Mesenteric fat pad (tissue), 1 donor: Measurements from ENCODE around the gene ERICH2. TPM values are rescaled to one million over a fixed set of nuclear protein-coding genes. Genes with fewer than 3 reads are reported as not detected.
A peak's percentile ranks its signal among the peaks of the same experiment; 100 is the strongest.

Experiments
- DNase-seq: peaks from one replicate; pipeline ENCODE4 v3.0.0-alpha.2; 2020; ENCODE audit warnings: low spot score
- total RNA-seq: library from RNA; stranded (reverse); fragmentation: NEBNext Ultra II Directional; extraction: Animal tissue kit (Norgen Biotek cat#: 25700); gene quantifications from one replicate; pipeline ENCODE4 v1.2.1, GENCODE V29; 2021
- donor health status: DM: yes; HTN: yes; CAD: no.

Gene ERICH2
- total RNA-seq, 1 donor from 2014 or later, result not detected

DNA sequence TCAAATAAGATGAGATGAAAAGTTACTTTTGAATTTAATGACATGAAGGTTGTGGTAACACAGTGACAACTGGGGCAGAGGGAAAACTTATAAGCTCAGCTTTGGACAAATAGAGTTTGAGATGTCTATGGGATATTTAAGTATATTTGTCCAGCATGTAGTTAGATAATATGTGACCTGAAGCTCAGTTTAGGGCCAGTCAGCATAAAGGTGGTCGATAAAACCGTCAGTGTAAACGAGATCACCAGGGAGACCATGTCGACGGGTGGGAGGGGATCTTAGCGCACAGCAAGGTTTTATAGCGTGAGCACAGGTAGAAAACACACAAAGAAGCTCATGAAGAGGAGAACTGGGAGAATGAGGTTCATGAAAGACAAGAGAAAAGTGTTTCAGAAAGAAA lies 7.4 kb upstream of the ERICH2 start:
- no peak for DNase-seq

DNA sequence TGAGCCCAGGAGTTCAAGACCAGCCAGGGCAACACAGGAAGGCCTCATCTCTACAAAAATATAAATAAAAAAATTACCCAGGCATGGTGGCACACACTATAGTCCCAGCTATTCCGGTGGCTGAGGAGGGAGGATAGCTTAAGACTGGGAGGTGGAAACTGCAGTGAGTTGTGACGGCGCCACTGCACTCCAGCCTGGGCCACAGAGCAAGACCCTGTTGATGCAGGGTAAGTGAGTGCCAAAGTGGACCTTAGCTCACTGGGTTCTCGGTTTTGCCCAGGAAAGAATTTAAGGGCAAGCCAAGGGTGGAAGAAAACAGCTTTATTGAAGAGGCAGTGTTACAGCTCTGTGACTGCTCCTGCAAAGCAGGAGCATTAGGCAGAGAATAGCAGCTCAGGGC lies 6.9 kb upstream of the ERICH2 start:
- DNase-seq, result no peak

DNA sequence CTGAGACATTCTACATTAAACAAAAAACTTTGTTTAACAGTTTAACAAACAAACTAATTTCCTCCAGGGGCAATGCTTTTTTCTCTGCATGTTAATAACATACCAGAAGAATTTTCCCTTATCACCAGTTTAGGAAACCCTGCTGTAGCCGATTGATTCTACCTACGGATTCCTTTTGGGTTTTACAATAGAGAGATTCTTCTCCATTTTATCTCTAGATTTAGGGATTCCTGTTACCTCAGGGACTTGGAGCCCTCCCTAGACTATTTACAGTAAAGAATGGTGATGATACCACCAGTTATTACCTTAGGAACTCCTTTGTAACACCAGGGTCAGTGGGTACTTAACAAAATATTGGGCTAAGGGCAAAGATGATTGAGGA lies 5.3 kb upstream of the ERICH2 start:
- DNase-seq, result no peak

DNA sequence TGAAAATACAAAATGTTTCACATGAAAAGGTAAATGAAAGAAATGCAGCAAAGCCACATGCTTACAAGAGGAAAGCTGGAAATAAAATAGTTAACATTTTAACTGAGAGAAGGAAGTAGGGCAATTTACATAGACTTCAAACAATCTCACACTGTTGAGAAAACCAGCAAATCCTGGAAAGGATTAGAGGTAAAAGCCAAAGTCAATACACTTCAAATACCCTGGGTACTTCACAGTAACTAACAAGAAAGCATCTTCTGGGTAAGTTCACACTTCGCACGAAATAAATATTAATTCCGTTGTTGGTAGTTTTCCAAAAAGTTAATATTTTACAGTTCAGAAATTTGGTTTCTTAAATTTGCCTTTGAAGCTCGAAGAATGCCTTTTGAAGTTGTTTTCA lies 3.5 kb upstream of the ERICH2 start:
- no peak for DNase-seq

GRCh38 chr2:170770606-170771420 lies 635 bp downstream of the ERICH2 start:
- DNase-seq, result peak; percentile 92

DNA sequence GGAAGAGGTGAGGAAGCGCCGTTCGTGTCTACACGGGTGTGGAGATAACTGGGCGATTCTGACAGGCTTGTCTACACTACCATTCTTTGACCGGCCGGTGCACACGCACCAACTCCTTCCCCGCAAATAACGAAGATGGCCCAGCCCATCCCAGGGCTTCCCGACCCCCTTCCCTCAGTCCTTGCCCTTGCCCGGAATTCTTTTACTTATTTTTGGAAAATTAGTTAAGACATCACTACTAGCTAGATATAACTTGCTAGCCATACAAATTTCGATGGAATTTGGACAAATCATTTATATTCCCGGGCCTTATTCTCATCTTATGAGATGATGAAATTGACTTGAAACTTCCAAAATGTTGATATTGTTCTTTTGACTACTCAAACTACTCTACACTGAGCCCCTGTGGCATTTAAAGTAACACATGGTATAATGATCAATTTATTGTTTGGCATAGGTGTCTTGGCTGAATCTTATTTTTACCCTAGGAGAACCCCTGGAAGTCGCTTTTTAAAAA lies 1.3 kb downstream of the ERICH2 start:
- DNase-seq, result no peak

- no peak for DNase-seq
These were observed 2.1 kb downstream of the ERICH2 start for GRCh38 chr2:170772295-170772694.

- DNase-seq, result no peak
These were observed 3.9 kb downstream of the ERICH2 start for GRCh38 chr2:170774074-170774473.

DNA sequence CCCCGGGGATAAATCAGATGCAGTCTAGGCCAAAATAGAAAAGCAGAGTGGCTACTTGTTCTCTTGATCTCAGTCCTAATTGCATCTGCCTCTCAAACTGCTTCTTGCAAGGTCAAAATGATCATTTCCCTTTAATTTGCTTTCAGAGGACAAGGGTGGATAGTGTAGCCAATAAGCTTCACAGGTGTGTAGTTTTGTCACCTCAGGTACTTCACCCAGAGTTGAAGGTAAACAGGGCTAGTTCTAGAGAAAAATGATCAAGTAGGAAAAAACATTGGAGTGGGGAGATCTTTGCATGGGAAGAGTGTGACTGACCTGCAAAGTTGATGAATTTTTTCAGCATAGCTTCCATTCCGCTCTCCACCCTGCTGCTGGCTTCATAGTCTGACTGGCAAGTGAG lies 8.7 kb downstream of the ERICH2 start:
- DNase-seq, result no peak

GRCh38 chr2:170779304-170779703 lies 9.1 kb downstream of the ERICH2 start:
- DNase-seq, result no peak

- no peak for DNase-seq
These were observed 12.5 kb downstream of the ERICH2 start for GRCh38 chr2:170782673-170783072.

DNA sequence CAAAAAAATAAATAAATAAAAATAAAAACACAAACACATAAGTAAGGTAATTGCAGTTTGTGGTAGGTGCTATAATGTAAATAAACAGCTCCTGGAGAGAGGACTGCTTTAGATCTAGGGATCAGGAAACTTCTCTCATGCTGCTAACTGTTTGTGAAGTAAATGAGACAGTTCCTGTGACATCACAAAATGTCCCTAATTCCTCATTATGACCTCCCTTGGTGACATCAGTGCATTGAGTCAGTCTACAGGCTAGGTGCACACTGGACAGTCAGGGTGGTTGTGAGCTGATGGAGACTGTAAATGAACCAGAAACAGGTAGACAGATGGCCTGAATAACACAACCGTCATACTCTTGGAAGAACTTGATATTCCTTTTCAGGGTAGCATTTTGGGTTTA lies 13.4 kb downstream of the ERICH2 start:
- no peak for DNase-seq

GRCh38 chr2:170798996-170799395 lies 28.8 kb downstream of the ERICH2 start:
- no peak for DNase-seq

DNA sequence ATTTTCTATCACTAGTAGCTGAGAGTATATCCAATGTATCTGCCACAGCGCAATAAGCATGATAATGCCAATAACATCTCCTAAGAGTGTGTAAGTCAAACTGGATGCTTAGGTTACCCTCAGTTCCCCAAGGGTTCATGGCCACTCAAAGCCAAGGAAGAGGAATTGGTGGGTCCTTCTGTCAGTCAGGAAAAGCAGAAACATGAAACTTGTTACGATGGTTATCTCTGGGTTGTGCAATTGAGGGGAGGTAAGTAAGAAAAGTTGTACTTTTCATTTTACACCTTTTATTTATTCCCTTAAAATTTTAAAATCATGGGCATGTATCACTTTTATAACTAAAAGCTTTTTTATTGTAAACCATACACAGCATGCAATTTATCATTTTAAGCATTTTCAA lies 36.4 kb downstream of the ERICH2 start:
- DNase-seq, result no peak

GRCh38 chr2:170812710-170813600 lies 42.8 kb downstream of the ERICH2 start:
- DNase-seq, result no peak

GRCh38 chr2:170813611-170814532 lies 43.7 kb downstream of the ERICH2 start:
- DNase-seq, result no peak

DNA sequence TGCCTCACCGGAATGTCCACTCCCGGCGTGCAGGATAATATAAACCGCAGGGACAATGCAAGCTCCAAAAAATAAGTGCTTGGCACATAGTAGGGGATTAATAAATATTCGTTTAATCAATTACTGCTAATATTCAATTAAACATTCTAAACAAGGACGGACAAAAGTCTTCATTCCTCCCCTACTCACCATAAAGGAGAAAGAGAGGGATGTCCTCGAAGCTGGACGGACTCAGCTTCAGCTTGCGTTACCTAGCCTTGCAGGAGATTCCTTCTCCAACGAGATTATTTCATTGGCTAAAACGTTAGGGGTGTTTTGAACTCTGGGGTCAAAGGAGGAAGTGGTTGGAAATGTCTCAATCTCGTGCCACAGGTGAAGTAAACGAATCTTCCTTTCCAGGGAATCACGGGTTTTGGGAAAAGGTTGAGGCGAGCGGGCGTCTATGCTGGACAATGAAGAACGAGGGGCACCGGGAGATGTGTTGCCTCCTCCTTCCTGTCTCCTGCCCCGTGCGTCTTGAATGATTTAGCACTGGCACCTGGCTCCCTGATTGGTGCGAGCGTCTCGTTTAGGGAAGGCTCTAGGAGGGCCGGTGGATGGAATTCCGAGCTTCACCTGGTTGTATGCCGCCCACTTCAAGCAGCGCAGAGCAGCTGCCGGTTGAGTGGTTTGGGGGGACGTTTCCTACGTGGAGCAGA lies 44.5 kb downstream of the ERICH2 start:
- no peak for DNase-seq

DNA sequence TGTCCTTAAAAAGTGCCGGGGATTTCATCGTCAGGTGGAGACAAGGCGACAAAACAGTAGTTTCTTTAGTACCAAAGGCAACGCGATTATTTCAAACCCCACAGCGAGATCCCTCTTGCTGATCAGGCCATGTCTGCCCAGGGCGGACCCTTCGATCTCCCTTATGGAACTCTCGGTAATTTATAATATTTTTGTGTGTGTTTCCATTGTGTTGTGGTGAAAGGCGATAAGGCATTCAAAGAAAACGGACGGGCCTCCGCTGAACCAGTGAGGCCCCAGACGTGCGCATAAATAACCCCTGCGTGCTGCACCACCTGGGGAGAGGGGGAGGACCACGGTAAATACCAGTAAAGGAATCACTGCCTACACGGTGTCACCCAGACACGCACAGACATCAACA lies 45.1 kb downstream of the ERICH2 start:
- no peak for DNase-seq

DNA sequence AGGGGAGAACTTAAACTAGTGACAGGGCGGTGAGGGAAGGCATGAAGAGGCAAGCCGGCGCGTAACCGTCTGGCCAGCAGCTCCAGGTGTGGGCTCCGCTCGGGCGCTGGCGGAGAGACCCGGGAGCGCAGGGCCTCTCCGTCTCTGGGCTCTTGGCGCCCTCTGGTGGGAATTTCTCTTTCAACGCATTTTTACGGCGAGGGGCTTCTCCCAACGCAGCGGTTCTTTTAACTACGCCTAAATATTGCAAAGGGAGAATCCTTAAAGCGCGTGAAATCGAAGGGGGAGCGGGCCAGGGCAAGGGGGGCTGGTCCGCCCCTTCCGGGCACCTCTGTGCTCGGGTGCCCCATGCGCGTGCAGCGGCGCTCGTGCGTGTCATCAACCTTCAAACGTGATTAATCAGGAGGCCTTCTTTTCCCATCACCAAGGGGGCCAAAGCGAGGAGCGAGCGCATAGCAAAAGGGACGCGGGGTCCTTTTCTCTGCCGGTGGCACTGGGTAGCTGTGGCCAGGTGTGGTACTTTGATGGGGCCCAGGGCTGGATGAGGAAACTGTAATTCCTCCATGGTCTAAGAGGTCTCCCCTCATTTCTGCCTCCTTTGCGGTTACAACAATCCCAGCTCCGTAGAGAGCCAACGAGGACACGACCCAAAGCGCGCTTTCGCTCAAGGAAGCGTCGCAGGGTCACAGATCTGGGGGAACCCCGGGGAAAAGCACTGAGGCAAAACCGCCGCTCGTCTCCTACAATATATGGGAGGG lies 45.7 kb downstream of the ERICH2 start:
- no peak for DNase-seq
